GM18505 (cell line): ENCODE results near the gene PRR4.

Experiments used
- ATAC-seq: cut with Tn5 transposase; IDR thresholded peaks from one replicate; pipeline ENCODE4 v1.9.1; 2021; ENCODE audit not compliant: unreplicated experiment
- POLR2A ChIP-seq: IDR thresholded peaks from 4 replicates; pipeline ENCODE4 v1.6.1; 2011; ENCODE audit warnings: borderline replicate concordance; ENCODE audit not compliant: insufficient read depth, insufficient read length; ENCODE audit errors: extremely low read depth

PRR4 gene

DNA sequence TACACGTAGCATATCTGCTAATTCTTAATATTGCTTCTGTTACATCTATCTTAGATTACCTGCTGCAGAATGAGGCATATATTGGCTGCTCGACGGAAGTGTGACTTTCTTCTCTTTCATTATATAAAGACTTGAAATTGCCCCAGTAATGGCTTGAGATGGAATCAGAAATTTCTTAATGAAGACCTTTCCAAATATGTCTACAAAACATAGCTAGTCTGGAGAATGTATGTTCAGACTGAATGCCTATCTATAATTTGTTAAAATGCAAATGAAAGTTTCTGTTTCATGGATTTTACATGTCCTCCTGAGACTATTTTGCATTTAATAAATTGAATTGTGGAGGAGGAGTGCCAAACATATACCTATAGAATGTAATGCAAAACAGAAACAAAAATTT is 23.0 kb downstream of the PRR4 start, which contains the start of gene TAS2R10:
TAS2R10 (minus strand) TSS at position 101 of the 400 bp plus-strand sequence; CDS start at position 12, 89 bp downstream.
- no peak for ATAC-seq
- TF ChIP-seq POLR2A, result no peak

DNA sequence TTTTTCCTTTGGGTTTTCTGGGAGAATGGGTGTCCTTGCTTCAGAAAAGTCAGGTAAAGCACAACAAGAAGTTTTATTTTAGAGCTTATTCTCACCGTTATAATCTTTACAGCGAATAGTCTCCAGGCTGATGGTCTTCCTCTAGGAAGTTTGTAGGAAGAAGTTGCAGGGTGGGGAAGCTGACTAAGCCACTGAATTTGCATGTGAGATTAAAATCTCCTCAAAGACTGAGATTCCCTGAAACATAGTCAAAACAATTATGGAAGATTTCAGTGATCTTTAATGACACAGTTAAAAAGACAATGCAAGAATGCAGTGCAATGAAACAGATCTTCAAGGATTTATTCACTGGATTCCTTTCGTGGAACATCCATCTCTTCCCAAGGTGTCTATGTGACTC is 24.3 kb downstream of the PRR4 start:
- ATAC-seq, result no peak
- no peak for TF ChIP-seq POLR2A

DNA sequence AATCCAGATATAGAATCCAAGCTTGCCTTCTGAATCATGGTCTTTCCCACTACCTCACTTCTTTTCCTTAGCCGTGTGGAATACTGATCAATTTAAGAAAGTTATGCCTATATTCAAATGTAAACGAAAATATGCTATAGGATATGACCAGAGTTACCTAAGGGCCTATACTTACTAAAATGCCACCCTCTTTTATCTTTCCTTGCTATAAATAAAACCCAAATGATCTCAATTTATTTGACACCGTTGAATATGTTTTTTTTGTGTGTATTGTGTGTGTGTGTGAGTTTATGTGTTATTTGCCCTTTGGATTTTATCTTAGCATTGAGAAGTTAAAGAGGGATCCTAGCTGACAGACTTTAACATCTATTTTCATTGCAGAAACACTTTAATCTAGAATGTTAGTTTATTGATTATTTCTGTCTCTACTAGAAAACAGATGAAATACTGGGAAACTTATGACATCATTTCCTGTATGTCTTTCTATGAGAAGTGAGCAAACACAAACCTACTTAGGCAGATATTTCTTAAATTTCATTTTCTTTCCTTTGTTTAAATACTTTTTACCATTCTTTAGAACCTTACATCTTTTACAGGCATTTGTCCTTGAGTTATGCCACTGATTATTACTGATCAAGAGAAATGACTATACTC is 37.3 kb downstream of the PRR4 start:
- TF ChIP-seq POLR2A, result no peak
- no peak for ATAC-seq

DNA sequence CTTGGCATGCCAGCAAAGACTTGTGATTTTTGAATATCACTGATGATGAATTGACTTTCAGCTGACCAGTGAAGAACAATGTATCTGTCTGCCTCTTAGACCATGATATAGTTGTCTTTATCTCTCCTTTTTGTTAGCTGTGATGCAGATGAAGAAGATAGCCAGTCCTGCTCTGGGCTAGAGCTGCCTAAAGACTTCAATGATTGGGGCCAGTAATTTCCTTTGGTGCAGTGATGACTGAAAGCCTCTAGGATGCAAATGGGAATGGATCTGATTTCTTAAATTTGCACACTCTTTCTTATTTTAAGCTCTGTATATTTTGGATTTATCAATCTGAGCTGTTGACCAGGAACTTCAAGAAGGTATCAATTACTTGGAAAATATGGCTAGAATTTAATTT is 39.2 kb downstream of the PRR4 start, which contains the start of gene TAS2R9:
TAS2R9 (minus strand) TSS at position 101 of the 400 bp plus-strand sequence; CDS start at position 8, 93 bp downstream.
- ATAC-seq, result no peak
- no peak for TF ChIP-seq POLR2A

DNA sequence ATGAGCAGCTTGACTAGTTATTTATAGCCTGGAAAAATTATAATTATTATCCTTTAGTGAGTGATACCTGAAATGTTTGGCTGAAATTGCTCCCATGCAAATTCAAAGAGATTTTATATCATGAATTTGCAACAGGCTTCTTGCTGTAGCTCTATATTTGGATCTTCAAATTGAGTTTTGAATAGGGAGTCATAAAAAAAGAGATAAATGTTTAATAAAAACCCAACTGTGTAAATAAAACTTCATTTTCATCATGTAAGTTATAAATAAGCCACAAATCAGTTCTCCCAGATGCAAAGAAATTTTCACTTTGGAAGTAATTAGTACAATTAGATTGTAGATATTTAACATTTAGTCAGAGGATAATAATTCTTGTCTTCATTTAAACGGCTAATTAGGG is 42.1 kb downstream of the PRR4 start, which contains the start of gene TAS2R8:
TAS2R8 (minus strand) TSS at position 101 of the 400 bp plus-strand sequence. CDS start 306 bp downstream, outside the sequence.
- ATAC-seq, result no peak
- no peak for TF ChIP-seq POLR2A

DNA sequence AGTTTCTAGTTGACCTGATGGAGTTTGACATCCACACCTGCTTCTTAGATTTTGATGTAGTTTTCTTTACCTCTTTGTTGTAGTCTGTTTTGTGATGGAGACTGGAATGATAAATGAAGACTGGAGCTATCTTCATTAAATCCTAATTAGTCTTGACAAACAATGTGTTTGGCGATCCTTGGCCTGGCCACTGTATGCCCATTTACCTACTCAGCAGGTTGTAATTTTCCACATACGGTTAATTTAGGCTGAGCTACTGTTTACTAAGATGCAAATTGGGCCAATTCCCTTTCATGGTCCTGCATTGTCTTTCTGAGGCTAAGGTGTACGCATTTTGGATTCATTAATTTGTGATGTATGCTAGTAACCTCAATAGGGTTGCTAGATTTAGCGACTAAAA is 46.7 kb downstream of the PRR4 start, which contains the start of gene TAS2R7:
TAS2R7 (minus strand) TSS at position 41 of the 400 bp plus-strand sequence. CDS start 57 bp downstream, outside the sequence.
- ATAC-seq, result no peak
- TF ChIP-seq POLR2A, result no peak

DNA sequence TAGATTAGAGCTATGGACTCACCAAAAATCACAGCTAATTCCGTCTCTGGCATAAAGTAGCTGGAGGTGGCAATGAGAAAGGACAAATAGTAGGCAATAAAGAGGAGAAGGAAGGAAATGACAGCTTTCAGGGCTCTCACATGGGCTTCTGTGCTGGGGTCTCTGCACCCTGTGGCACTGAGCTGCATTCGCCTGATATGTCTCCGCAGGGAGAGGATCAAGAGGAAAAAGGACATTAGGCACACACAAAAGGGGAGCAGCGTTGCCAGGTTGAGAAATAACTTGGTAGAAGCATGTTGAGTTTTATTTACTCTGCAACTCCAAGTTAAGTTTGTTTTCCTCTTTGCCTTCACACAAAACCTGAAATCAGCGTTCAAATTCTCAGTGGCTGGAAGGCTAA is 47.5 kb downstream of the PRR4 start:
- ATAC-seq, result no peak
- TF ChIP-seq POLR2A, result no peak
